Esophagus squamous epithelium (tissue), 5 donors: ENCODE measurements around the gene ACTMAP. TPM values are rescaled to one million over a fixed set of nuclear protein-coding genes. Genes with fewer than 3 reads are reported as not detected.
A peak's percentile ranks its signal among the peaks of the same experiment; 100 is the strongest.

Source experiments
- DNase-seq: peaks from one replicate; lab custom pipeline; 2025; lab: John Stamatoyannopoulos, UW
- H3K27ac ChIP-seq, 4 donors: fragments of 200-600 bp; sonication (generic); one replicate each; pipeline ENCODE4 v1.5.1; 2016 to 2019; ENCODE audit warnings: mild to moderate bottlenecking in 1 of 4
- H3K27me3 ChIP-seq, 4 donors: fragments of 200-600 bp; sonication (generic); 1 replicate in 3 of 4; 2 replicates in 1 of 4; pipeline versions ENCODE4 v1.5.1 to v1.6.0; 2017 to 2021; ENCODE audit warnings: antibody characterized with exemption in 1 of 4
- H3K36me3 ChIP-seq, 3 donors: fragments of 200-600 bp; sonication (generic); one replicate each; pipeline ENCODE4 v1.5.1; 2016 to 2019
- H3K4me1 ChIP-seq, 3 donors: fragments of 200-600 bp; sonication (generic); one replicate each; pipeline ENCODE4 v1.5.1; 2017 to 2019
- H3K4me3 ChIP-seq, 4 donors: fragments of 200-600 bp; sonication (generic); 1 replicate in 3 of 4; 2 replicates in 1 of 4; pipeline ENCODE4 v1.5.1; 2016 to 2019; ENCODE audit warnings: mild to moderate bottlenecking in 2 of 4, moderate library complexity in 1 of 4
- H3K9me3 ChIP-seq, 3 donors: fragments of 200-600 bp; sonication (generic); one replicate each; pipeline ENCODE4 v1.5.1; 2016 to 2019
- CTCF ChIP-seq, 6 experiments: fragments of 450-650 bp in 4 of 6; fragments of 200-600 bp in 2 of 6; sonication (generic) in 2 of 6; IDR thresholded peaks; one replicate each; pipeline ENCODE4 v1.5.1; 2016 to 2019; ENCODE audit warnings: antibody characterized with exemption in 6 of 6, mild to moderate bottlenecking in 4 of 6, moderate library complexity in 4 of 6
- POLR2A ChIP-seq, 4 donors: fragments of 450-650 bp; IDR thresholded peaks; one replicate each; pipeline ENCODE4 v1.6.1; 2017; ENCODE audit warnings: antibody characterized with exemption in 4 of 4, mild to moderate bottlenecking in 4 of 4, moderate library complexity in 3 of 4
- WGBS, 2 donors: methylation state at CpG; one replicate each; pipeline ENCODE4 v1.1.5; 2018; 5-methylcytosine and 5-hydroxymethylcytosine counted together
- intact Hi-C: fragments of 100-400 bp; cut with DNase I; formaldehyde crosslinking; loops from one replicate; pipeline ENCODE4 v1.15.0; 2022
- total RNA-seq, 4 donors: library from RNA; depleted of rRNA; stranded (reverse); fragments of >200 nt; gene quantifications; one replicate each; pipeline ENCODE4 v1.1.0, GENCODE V29; 2016
- donor health status: DM: yes; HTN: yes; CAD: no.

The ACTMAP gene
- 1 to 10 TPM; 2.1 to 2.8 (median 2.4) TPM for total RNA-seq

DNA sequence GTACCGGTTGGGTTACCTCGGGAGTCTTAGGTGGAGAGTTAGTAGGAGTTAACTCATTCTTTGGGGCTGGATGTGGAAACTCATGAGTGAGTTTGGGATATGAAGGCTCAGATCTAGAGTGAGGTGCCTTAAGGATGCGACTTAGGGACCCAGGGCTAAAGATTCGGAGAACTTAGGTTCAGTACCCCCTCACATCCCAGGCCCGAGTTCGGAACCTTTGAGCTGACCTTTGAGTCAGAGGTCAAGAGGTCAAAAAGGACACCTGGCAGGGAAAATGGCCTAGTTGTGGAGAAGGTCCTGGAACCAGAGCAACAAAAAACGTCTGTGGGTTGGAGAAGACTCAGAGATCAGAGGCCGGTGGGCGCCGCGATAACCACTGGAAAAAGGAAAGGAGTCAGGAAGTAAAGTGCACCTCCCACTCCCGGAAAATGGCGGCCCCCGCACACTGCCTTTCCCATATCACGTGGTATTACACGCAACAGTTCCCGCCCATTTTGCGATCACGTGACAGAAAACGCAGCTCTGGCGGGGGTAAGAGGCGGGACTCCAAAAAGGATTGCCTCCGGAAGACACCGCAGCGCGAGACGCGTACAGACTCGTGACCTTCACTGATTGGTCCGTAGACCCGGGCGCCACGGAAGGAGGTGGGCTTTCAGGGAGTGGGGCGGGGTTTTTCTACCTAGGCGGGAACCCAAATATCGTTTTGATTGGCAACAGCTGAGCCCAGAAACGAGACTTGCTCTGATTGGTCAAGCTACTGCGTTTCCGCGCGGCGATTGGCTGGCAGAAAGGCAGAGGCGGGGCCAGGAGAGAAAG, at the start of gene ACTMAP:
Gene ACTMAP (minus strand): TSS at position 420 of the 816 bp plus-strand sequence. CDS start 674 bp downstream, outside the sequence.
- intact Hi-C loops = no loop called here
- DNase-seq = peak; percentile 99
- Histone ChIP-seq H3K27me3 (no peaks in the 10 kb centered on the region), H3K4me1 (peaks cover 16 to 65% (median 47%) of the 10 kb centered on the region in 3 donors), H3K4me3 (peak within 1 kb of the TSS; percentile 46 to 86 (median 74)), H3K36me3 (peaks cover 0 to 11% (median 0%) of the 10 kb centered on the region in 3 donors), H3K9me3 (no peaks in the 10 kb centered on the region), H3K27ac (peak within 1 kb of the TSS; percentile 96 to 98 (median 98))
- TF ChIP-seq POLR2A (IDR thresholded peaks at IDR 0.05) (peak in 2 of 4 donors; percentile 77 to 84), CTCF (IDR thresholded peaks at IDR 0.05) (peak in 3 of 6 experiments; percentile 9 to 39 (median 12))
- WGBS, 2 donors = 0 to 2% methylated on average over 33 to 40 of the region's 43 CpGs

DNA sequence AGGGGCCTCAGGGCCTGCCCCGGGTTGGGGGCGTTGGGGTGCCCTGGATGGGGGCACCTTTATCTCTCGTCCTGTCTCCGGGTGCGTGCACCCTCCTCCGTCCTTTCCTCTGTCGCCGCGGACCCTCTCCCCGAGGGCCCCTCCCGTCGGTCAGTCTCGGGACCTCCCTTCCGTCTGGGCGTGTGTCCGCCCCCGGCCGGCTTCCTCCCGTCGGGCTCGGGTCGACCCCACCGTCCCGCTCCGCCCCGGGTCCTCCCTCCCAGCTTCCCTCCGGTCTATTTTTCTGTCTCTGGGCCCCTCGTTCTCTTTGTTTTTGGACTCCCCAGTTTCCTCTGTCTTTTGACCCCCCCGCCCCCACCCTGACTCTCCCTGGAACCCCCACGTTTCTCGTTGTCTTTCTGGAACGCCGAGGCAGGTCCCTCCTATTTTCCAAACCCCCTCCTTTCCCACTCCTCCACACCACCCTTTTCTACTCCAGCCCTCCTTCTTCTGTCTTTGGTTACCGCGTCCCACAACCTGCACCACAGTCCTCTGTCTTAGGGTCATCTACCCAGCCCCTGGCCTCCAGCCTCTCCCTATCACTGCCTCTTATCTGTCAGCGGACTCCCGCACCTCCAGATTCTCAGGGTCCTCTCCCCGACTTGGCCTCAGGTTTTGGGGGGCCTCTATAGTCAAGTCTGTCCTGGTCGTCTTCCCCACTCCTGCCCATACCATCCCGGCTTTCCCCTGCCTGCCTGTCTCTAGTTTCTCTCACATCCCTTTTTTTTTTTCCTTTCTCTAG, 49.5 kb upstream of the ACTMAP start:
- intact Hi-C loops = no loop called here
- Histone ChIP-seq H3K27me3 (no peaks in the 10 kb centered on the region), H3K4me1 (peaks cover 48 to 59% (median 58%) of the 10 kb centered on the region in 3 donors), H3K36me3 (peaks cover 11 to 42% (median 16%) of the 10 kb centered on the region in 3 donors), H3K4me3 (peak overlapping the region; percentile 85 to 99 (median 98)), H3K27ac (peak overlapping the region; percentile 94 to 98 (median 96)), H3K9me3 (no peaks in the 10 kb centered on the region)
- TF ChIP-seq CTCF (IDR thresholded peaks at IDR 0.05) (no peak), POLR2A (IDR thresholded peaks at IDR 0.05) (no peak)
- no peak for DNase-seq
- 1 to 3% methylated on average over 29 to 34 of the region's 40 CpGs for WGBS, 2 donors

GRCh38 chr19:40798683-40799557, 48.6 kb upstream of the ACTMAP start, which contains the start of gene EGLN2:
TSS of gene EGLN2 (plus strand) at chr19:40799191. CDS start at chr19:40800573, 1,382 bp downstream.
- Histone ChIP-seq H3K4me3 (peak within 1 kb of the TSS; percentile 85 to 99 (median 98)), H3K4me1 (peaks cover 40 to 51% (median 49%) of the 10 kb centered on the region in 3 donors), H3K27ac (peak within 1 kb of the TSS; percentile 94 to 98 (median 96)), H3K36me3 (peaks cover 11 to 34% (median 16%) of the 10 kb centered on the region in 3 donors), H3K9me3 (no peaks in the 10 kb centered on the region), H3K27me3 (no peaks in the 10 kb centered on the region)
- TF ChIP-seq CTCF (IDR thresholded peaks at IDR 0.05) (no peak), POLR2A (IDR thresholded peaks at IDR 0.05) (peak in 3 of 4 donors; percentile 26 to 79 (median 67))
- 0% methylated on average over 18 to 26 of the region's 110 CpGs for WGBS, 2 donors
- intact Hi-C loops = no loop called here
- peak; percentile 100 for DNase-seq

- intact Hi-C loops = no loop called here
- Histone ChIP-seq H3K4me3 (peak overlapping the region; percentile 22 to 99 (median 98)), H3K36me3 (peaks cover 11 to 27% (median 16%) of the 10 kb centered on the region in 3 donors), H3K4me1 (peaks cover 32 to 44% (median 41%) of the 10 kb centered on the region in 3 donors), H3K27me3 (no peaks in the 10 kb centered on the region), H3K9me3 (no peaks in the 10 kb centered on the region), H3K27ac (peak overlapping the region; percentile 94 to 98 (median 96))
- peak; percentile 35 for DNase-seq
- peak in 1 of 4 donors; percentile 59 for TF ChIP-seq POLR2A (IDR thresholded peaks at IDR 0.05)
- TF ChIP-seq CTCF (IDR thresholded peaks at IDR 0.05) = peak in 5 of 6 experiments; percentile 4 to 62 (median 53)
- 8 to 11% methylated on average over 24 to 28 of the region's 28 CpGs for WGBS, 2 donors
Measured at GRCh38 chr19:40797963-40798682, 47.8 kb upstream of the ACTMAP start.
